HS-5 (cell line): ENCODE results near the gene GPR15LG.
"Not testable (repeated sequence)": the region's sequence is repeated elsewhere in the genome, so short reads cannot be mapped to it uniquely, and the experiment has no call there.

Experiments
- DNase-seq: peaks from one replicate; pipeline ENCODE4 v3.0.0-alpha.2; 2012; ENCODE audit warnings: low read depth

Gene GPR15LG

GRCh38 chr10:84173501-84173929 lies at the start of gene GPR15LG:
TSS of gene GPR15LG (plus strand) at chr10:84173801. CDS start at chr10:84173852, 51 bp downstream.
- no peak for DNase-seq

DNA sequence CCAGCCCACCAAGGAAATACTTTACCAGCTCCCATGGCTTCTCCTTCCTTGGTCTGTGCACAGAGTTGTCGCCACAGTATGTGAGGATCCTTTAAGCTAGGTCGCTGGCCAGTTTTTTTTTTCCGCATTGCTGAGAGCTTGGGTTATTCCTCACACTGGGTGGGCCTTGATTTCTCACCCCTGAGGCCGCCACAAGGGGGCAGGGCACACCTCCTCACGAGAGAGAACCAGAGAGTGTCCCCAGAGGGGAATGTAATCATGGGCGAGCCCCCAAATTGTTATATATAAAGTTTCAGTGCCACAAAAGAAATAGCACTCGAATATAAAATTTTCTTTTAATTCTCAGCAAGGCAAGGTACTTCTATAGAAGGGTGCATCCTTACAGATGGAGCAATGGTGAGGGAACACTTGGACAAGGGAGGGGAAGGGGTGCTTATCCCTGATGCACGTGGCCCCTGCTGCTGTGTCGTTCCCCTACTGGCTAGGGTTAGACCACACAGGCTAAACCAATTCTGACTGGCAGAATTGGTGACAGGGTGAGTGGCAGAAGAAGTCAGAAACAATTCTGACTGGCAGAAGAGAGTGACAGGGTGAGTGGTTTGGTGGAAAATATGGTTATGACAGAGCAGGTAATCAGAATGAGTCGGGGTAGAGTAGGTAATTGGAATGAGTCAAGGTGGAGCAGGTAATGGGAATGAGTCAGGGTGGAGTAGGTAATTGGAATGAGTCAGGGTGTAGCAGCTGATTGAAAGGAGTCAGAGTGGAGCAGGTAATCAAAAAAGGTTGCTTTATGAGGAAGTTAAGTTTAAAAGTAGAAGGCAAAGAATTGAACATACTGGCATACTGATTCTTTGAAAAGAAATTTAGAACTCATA lies 47.5 kb upstream of the GPR15LG start:
- not testable (repeated sequence) for DNase-seq

- no peak for DNase-seq
Measured at GRCh38 chr10:84126785-84127167, 46.8 kb upstream of the GPR15LG start.

DNA sequence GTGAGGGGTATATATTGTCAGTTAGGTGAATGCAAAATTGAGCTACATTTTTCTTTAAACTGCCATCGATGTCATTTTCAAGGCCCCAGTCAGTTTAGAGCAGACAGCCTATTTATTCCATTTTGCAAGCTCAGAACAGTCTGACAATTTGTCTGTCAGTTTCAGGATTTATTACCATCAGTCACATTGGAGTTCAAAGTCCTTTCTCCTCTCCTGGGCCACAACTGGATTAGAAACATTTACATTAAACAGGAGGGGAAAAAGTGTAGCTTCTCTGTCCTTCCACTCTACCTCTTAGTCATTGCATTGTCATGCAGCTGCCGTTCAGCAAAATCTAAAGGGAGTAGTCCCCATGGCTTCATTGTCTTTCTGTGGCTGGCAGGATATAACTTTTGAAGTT lies 37.8 kb upstream of the GPR15LG start:
- no peak for DNase-seq

DNA sequence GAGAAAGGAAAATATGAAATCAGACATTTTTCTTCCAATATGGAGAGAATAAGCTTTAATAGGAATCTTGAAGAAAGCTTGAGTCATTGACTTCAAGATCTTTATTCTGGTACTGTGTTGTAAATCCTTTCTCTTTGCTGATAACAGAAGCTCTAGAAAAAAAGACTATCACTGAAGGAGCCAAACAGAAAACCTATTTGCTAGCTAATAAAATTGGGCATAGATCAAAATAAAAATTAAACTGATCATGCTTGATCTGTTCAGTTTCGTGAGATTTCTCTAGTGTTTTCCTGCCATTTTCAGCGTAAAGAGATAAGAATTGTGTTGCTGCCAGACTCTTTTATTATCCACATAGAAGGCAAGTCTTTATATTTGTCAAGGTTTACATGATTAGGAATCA lies 35.8 kb upstream of the GPR15LG start:
- no peak for DNase-seq

DNA sequence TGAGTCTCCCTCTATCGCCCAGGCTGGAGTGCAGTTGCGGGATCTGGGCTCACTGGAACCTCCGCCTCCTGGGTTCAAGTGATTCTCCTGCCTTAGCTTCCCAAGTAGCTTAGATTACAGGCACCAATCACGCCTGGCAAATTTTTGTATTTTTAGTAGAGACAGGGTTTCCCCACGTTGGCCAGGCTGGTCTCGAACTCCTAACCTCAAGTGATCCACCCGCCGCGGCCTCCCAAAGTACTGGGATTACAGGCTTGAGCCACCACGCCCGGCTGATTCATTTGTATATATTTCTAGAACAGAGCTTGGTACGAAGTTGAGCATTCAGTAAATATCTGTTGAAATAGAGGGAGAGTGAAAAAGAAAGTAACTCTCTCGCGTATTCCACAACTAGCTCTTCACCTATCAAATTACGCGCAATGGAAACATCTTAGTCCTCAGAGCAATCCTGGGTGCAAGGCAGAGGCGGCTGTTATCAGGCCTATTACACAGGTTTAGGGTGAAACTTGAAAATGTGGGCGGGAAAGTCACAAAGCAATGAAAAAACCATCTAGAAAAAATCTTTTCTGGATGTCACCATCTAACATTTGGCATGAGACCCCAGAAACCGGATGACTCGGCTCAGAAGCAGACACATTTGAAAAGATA lies 35.0 kb upstream of the GPR15LG start:
- no peak for DNase-seq

- peak; percentile 91 for DNase-seq
Measured at GRCh38 chr10:84139126-84140035, 34.2 kb upstream of the GPR15LG start, which contains the start of gene GHITM. TSS of gene GHITM (plus strand) at chr10:84139509. CDS start at chr10:84141501, 1,992 bp downstream.

DNA sequence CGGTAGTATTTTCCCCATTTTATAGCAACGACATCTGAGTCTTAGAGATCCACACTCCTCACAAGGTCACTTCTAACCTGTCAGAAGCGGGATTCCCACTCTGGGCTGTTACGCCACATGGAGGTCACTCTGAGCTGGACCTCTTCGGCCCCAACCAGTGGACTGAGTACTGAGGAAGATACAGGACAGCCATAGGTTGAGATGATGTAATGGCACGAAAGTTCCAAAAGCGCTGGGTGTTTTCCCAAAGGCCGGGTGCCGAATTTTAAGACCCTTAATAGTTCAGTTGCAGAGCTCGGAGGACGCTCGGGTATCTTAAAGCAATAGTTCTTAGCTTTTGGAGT lies 33.6 kb upstream of the GPR15LG start:
- no peak for DNase-seq

DNA sequence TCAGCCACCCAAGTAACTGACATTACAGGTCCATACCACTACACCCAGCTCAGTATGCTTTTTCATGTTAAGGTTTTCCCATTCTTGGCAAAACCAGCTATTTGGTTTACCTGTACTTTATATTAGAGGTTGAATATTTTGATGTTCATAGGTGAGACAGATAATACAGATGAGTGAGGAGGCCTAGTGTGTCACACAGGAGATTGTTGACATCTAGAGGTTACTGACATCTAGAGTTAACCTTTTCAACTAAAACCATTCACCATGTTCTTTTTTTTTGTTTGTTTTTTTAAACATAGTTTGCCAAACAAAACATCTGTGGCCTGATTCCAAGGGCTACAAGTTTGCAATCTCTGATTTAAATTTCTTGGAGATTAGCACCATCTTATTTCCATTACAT lies 26.3 kb upstream of the GPR15LG start:
- DNase-seq: no peak

DNA sequence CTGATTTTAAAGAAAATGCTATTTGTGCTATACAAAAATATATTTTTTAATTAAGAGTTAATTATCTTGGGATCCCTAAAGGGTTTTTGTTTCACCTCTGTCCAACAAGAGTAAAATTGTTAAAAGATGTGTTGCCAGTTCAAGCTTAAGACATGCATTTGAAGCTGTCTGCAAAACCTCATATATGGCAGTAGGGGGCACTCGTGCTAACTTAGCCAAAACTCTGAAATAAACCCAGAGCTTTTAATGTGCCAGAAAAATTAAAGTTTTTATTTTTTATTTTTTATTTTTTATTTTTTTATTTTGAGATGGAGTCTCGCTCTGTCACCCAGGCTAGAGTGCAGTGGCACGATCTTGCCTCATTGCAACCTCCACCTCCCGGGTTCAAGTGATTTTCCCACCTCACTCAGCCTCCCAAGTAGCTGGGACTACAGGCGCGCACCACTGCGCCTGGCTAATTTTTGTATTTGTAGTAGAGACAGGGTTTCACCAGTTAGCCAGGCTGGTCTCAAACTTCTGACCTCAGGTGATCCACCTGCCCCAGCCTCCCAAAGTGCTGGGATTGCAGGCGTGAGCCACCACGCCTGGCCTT lies 25.5 kb upstream of the GPR15LG start:
- DNase-seq: not testable (repeated sequence)

DNA sequence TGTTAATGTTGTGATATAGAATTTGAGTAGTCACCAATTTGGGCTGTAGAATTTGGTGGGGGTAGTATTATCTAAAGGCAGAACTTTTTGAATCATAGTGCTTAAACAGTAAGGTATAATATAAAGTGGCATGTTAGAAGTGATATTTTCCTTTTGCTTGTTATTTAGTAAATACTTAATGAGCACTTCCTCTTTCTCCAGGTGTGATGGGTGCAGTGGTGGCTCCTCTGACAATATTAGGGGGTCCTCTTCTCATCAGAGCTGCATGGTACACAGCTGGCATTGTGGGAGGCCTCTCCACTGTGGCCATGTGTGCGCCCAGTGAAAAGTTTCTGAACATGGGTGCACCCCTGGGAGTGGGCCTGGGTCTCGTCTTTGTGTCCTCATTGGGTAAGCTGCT lies 23.7 kb upstream of the GPR15LG start:
- DNase-seq: no peak

GRCh38 chr10:84152769-84153168 lies 20.8 kb upstream of the GPR15LG start:
- no peak for DNase-seq

- DNase-seq: no peak
Measured at GRCh38 chr10:84155521-84155920, 18.1 kb upstream of the GPR15LG start.

DNA sequence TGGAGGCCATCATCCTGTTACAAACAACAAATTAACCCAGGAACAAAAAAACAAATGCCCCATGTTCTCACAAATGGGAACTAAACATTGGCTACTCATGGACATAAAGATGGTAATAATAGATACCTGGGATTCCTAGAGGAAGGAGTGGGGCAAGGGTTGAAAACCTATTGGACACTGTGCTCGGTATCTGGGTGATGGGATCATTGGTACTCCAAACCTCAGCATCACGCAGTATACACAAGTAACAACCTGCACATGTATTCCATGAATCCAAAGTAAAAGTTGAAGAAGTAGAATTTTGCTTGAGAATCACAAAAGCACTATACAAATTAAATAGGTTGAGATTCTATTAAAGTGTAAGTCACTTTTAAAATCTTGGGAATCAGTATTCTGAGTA lies 17.6 kb upstream of the GPR15LG start:
- no peak for DNase-seq

DNA sequence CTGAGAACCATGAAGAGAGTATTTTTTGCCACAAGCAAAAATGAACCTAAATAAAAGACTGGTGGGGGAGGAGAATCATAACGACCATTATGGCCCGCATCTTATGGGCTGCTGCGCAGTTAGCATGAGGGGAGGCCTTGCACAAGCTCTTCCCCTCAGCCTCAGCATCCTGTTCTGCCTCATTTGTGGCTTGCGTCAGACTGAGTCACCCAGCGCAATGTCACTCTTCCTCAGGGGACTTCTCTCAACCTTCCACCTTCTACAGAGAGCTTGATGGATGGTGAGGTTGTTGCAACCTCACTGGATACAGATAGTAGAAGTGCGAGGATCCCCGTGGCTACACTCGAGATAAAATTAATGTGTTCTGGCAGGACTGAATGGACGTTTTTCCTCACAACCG lies 16.8 kb upstream of the GPR15LG start:
- no peak for DNase-seq

DNA sequence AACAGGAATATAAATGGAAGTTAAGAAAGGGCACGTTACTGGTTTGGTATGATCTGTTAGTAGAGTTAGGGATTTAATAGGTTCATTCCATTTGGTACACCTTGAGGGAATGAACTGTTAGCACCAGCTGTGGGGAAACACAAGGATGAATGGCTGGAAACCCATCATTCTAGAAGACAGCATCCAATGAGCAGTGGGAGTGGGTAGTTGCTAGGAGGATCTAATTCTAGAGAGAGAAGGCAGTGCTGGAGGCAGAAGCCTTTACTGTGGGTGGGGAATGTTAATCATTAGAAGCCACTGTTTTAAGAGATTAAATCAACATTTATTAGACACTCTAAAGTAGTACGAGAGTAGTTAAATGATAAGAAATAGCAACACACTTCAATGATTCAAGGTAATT lies 15.5 kb upstream of the GPR15LG start:
- DNase-seq: no peak

- no peak for DNase-seq
Measured at GRCh38 chr10:84158550-84158949, 15.1 kb upstream of the GPR15LG start.

DNA sequence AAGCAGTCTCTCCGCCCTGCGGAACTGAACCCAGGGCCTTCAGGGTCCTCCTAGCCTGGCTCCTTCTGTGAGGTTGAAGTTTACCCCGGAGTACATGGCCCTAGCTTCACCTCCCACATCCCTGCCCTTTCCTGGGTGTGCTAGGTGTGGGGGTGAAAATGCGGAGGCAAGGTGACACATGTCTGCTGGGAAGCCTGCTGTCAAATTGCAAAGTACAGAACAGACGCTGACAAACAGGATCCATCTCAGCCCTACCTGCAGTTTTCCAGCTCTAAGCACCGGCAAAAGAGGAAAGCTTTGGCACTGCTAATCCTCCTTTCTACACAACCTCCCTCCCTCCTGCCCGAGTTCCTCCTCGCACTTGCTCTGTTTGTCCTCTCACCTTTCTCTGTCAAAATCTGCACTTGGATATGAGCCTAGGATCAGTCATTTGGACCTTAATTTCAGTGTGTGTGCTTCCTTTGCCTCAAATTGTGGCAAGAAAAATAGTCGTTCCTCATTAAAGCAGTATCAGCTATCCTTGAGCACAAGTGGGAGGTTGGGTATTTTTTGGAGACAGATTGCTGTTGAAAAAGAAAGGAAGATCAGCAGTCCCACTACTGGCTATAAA lies 14.4 kb upstream of the GPR15LG start:
- DNase-seq: no peak

- no peak for DNase-seq
Measured at GRCh38 chr10:84160663-84161362, 12.8 kb upstream of the GPR15LG start.

DNA sequence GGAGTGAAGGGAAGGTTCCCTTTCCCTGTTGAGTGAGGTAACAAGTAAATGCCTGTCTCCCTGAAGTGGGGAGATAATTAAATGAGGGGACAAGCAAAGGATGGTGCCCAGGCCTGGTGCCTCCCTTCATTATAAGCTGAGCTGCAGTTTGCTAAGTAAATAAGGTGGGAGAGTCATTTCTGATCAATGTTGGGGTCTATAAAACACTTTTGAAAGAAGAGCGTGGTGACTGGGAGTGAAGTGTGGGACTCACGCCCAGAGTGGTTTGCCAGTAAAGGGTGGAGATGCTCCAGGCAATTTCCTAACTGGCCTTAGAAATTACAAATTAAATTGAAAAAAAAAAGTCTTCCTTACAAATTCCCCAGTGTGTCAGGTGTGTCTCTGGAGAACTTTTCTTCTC lies 9.6 kb upstream of the GPR15LG start:
- no peak for DNase-seq

- no peak for DNase-seq
Measured at GRCh38 chr10:84164442-84164841, 9.2 kb upstream of the GPR15LG start.
